CD4-positive, alpha-beta T cell (primary cell): Measurements from ENCODE around the gene CTXND1. TPM values are rescaled to one million over a fixed set of nuclear protein-coding genes. Genes with fewer than 3 reads are reported as not detected.
A peak's percentile ranks its signal among the peaks of the same experiment; 100 is the strongest.

Experiments
- ATAC-seq: fragments of 200-7000 bp; cut with Tn5 transposase; one replicate; pipeline ENCODE4 v1.10.0; 2022; ENCODE audit warnings: mild to moderate bottlenecking; ENCODE audit not compliant: poor library complexity
- CTCF ChIA-PET: fragments of 350-600 bp; sonication (Branson Sonifier 250); formaldehyde crosslinking; loops from one replicate; lab custom pipeline; 2021; ENCODE audit warnings: antibody characterized with exemption, inconsistent platforms; lab: Charles Lee
- POLR2A ChIA-PET: fragments of 350-600 bp; sonication (Branson Sonifier 250); formaldehyde crosslinking; loops from one replicate; lab custom pipeline; 2021; ENCODE audit warnings: antibody characterized with exemption, inconsistent platforms; lab: Charles Lee
- DNase-seq, 14 experiments: peaks; one replicate each; pipeline ENCODE4 v3.0.0-alpha.2; 2013 to 2020; ENCODE audit warnings: mixed read lengths in 2 of 14
- H3K27ac ChIP-seq, 2 donors: one replicate each; pipeline versions ENCODE4 v1.5.1 to v1.7.0; 2013; ENCODE audit warnings: low read length in 2 of 2, low read depth in 1 of 2, mild to moderate bottlenecking in 1 of 2
- H3K27me3 ChIP-seq, 2 experiments: 1 replicate in 1 of 2; 2 replicates in 1 of 2; pipeline versions ENCODE4 v1.6.1 to v1.7.0; 2013; ENCODE audit warnings: low read length in 2 of 2, control low read depth in 1 of 2, mild to moderate bottlenecking in 1 of 2, moderate library complexity in 1 of 2; ENCODE audit not compliant: insufficient read depth in 2 of 2, control insufficient read depth in 1 of 2
- H3K36me3 ChIP-seq: one replicate; pipeline ENCODE4 v1.6.1; 2013; ENCODE audit warnings: low read length, control low read depth; ENCODE audit not compliant: insufficient read depth
- H3K4me1 ChIP-seq: one replicate; pipeline ENCODE4 v1.6.1; 2013; ENCODE audit warnings: low read length, control low read depth; ENCODE audit not compliant: insufficient read depth
- H3K4me3 ChIP-seq: one replicate; pipeline ENCODE4 v1.5.1; 2013; ENCODE audit warnings: mild to moderate bottlenecking, low read length, moderate library complexity
- H3K9me3 ChIP-seq, 2 experiments: 1 replicate in 1 of 2; 2 replicates in 1 of 2; pipeline versions ENCODE4 v1.6.1 to v1.7.0; 2013; ENCODE audit warnings: low read length in 2 of 2, mild to moderate bottlenecking in 2 of 2, control low read depth in 1 of 2, moderate library complexity in 1 of 2; ENCODE audit not compliant: control insufficient read depth in 1 of 2, insufficient read depth in 1 of 2
- H3K27ac Mint-ChIP-seq: one replicate; pipeline ENCODE4 v1.8.0; 2020; ENCODE audit warnings: mixed read lengths
- H3K27me3 Mint-ChIP-seq: one replicate; pipeline ENCODE4 v1.8.0; 2021; ENCODE audit warnings: mixed read lengths
- H3K36me3 Mint-ChIP-seq: one replicate; pipeline ENCODE4 v1.8.0; 2021; ENCODE audit warnings: low read depth, mixed read lengths
- H3K4me1 Mint-ChIP-seq: one replicate; pipeline ENCODE4 v1.8.0; 2021; ENCODE audit warnings: low read depth, mixed read lengths
- H3K4me3 Mint-ChIP-seq: one replicate; pipeline ENCODE4 v1.8.0; 2020; ENCODE audit warnings: mild to moderate bottlenecking, mixed read lengths
- H3K9me3 Mint-ChIP-seq: one replicate; pipeline ENCODE4 v1.8.0; 2020; ENCODE audit warnings: mixed read lengths
- CTCF ChIP-seq: fragments of 200-600 bp; IDR thresholded peaks from one replicate; pipeline ENCODE4 v1.8.0; 2022; ENCODE audit warnings: antibody characterized with exemption, mild to moderate bottlenecking
- intact Hi-C, 2 experiments: fragments of 100-400 bp; cut with DNase I in 1 of 2; cut with micrococcal nuclease in 1 of 2; formaldehyde crosslinking; loops; one replicate each; pipeline versions ENCODE4 v1.15.1 to v1.9.0; 2023 to 2025; cut with DNase I, micrococcal nuclease
- total RNA-seq, 174 experiments: library from RNA in 2 of 174; stranded (reverse) in 2 of 174; gene quantifications; one replicate each; pipeline ENCODE4 v1.2.3 and lab custom pipeline; 2021 to 2026

The CTXND1 gene
- total RNA-seq, 2 experiments from 2014 or later = not detected

- DNase-seq (no peak), ATAC-seq (no peak)
- CTCF ChIA-PET = no interaction called here
- Histone ChIP-seq H3K9me3 (no peaks in the 10 kb centered on the region), H3K27me3 (no peaks in the 10 kb centered on the region), H3K27ac (no peak overlapping the region), H3K4me1 (no peaks in the 10 kb centered on the region), H3K36me3 (no peaks in the 10 kb centered on the region), H3K4me3 (no peak overlapping the region)
- POLR2A ChIA-PET = no interaction called here
- Mint-ChIP-seq H3K27me3 (no peaks in the 10 kb centered on the region), H3K4me3 (no peak overlapping the region), H3K9me3 (no peaks in the 10 kb centered on the region), H3K4me1 (no peaks in the 10 kb centered on the region), H3K27ac (no peak overlapping the region), H3K36me3 (peaks cover 15% of the 10 kb centered on the region)
- TF ChIP-seq CTCF = no peak
- intact Hi-C loops = no loop called here
Measured at GRCh38 chr15:80175436-80175835, 76.6 kb downstream of the CTXND1 start.

GRCh38 chr15:80174017-80174746 lies 77.8 kb downstream of the CTXND1 start:
- Histone ChIP-seq H3K27me3 (no peaks in the 10 kb centered on the region), H3K4me3 (no peak overlapping the region), H3K4me1 (no peaks in the 10 kb centered on the region), H3K9me3 (no peaks in the 10 kb centered on the region), H3K27ac (no peak overlapping the region), H3K36me3 (no peaks in the 10 kb centered on the region)
- Mint-ChIP-seq H3K27me3 (no peaks in the 10 kb centered on the region), H3K4me3 (no peak overlapping the region), H3K4me1 (no peaks in the 10 kb centered on the region), H3K27ac (no peak overlapping the region), H3K9me3 (no peaks in the 10 kb centered on the region), H3K36me3 (peaks cover 15% of the 10 kb centered on the region)
- DNase-seq (no peak), ATAC-seq (no peak)
- no peak for TF ChIP-seq CTCF
- ChIA-PET POLR2A (interaction anchor here (0.6 to 1.0 kb wide), 3 partner anchors 114 to 277 kb away, joined by 3 to 6 read pairs (median 3); partner anchors contain the start of gene ZFAND6), CTCF (interaction anchor here (0.6 to 2.3 kb wide), 3 partner anchors 39 to 792 kb away, joined by 3 to 17 read pairs (median 3); no protein-coding TSS in a partner anchor)
- intact Hi-C loops = no loop called here

GRCh38 chr15:80173022-80173759 lies 78.8 kb downstream of the CTXND1 start:
- peaks cover 15% of the 10 kb centered on the region for H3K36me3 Mint-ChIP-seq
- DNase-seq = peak; percentile 52 to 78 (median 64)
- ChIA-PET CTCF (interaction anchor here (0.6 to 2.3 kb wide), 5 partner anchors 38 to 791 kb away, joined by 3 to 17 read pairs (median 3); no protein-coding TSS in a partner anchor), POLR2A (interaction anchor here (0.6 to 1.0 kb wide), 3 partner anchors 113 to 276 kb away, joined by 3 to 6 read pairs (median 3); partner anchors contain the start of gene ZFAND6)
- peak; percentile 77 for ATAC-seq
- H3K4me1 ChIP-seq = no peaks in the 10 kb centered on the region
- H3K4me3 ChIP-seq = no peak overlapping the region
- no peaks in the 10 kb centered on the region for H3K9me3 ChIP-seq
- no peak overlapping the region for H3K27ac Mint-ChIP-seq
- H3K4me3 Mint-ChIP-seq = no peak overlapping the region
- peaks cover under 1% of the 10 kb centered on the region for H3K36me3 ChIP-seq
- no peaks in the 10 kb centered on the region for H3K27me3 Mint-ChIP-seq
- H3K27ac ChIP-seq = no peak overlapping the region
- TF ChIP-seq CTCF = peak; percentile 64
- H3K9me3 Mint-ChIP-seq = no peaks in the 10 kb centered on the region
- no peaks in the 10 kb centered on the region for H3K27me3 ChIP-seq
- intact Hi-C loops = loop anchor here (1.0 to 2.0 kb wide), 4 partner anchors 112 to 792 kb away; no protein-coding TSS in a partner anchor
- no peaks in the 10 kb centered on the region for H3K4me1 Mint-ChIP-seq
